BJ (cell line): ENCODE results near the gene NEMP2. TPM values are rescaled to one million over a fixed set of nuclear protein-coding genes. Genes with fewer than 3 reads are reported as not detected.
"Not testable (repeated sequence)": the region's sequence is repeated elsewhere in the genome, so short reads cannot be mapped to it uniquely, and the experiment has no call there.

ENCODE experiments used
- CTCF ChIA-PET: fragments of 350-600 bp; formaldehyde crosslinking; extraction: SDS; loops from one replicate; lab custom pipeline; 2021; ENCODE audit warnings: antibody characterized with exemption, inconsistent platforms; lab: Yijun Ruan, JAX
- POLR2A ChIA-PET: fragments of 300-600 bp; sonication (Branson Sonifier 250); formaldehyde crosslinking; extraction: SDS; loops from one replicate; lab custom pipeline; 2021; ENCODE audit warnings: antibody characterized with exemption; lab: Charles Lee
- DNase-seq: peaks from one replicate; pipeline ENCODE4 v3.0.0-alpha.2; 2011; ENCODE audit warnings: low read depth
- H3K27me3 ChIP-seq: 2 replicates; pipeline ENCODE4 v1.6.0; 2011; ENCODE audit warnings: low read length; ENCODE audit not compliant: control insufficient read depth, insufficient read depth
- H3K36me3 ChIP-seq: 2 replicates; pipeline ENCODE4 v1.5.1; 2011; ENCODE audit warnings: low read length; ENCODE audit not compliant: control insufficient read depth, insufficient read depth
- H3K4me3 ChIP-seq: 2 replicates; pipeline ENCODE4 v1.5.1; 2011; ENCODE audit warnings: low read depth, mild to moderate bottlenecking, control low read depth, low read length
- CTCF ChIP-seq: IDR thresholded peaks from 2 replicates; pipeline ENCODE4 v1.5.1; 2011; ENCODE audit warnings: low read depth, mild to moderate bottlenecking, control low read depth, inconsistent platforms, low read length, moderate library complexity; ENCODE audit not compliant: insufficient read depth
- polyA plus RNA-seq: library from polyadenylated mRNA; depleted of rRNA; stranded (reverse); fragments of >200 nt; gene quantifications from 2 replicates; pipeline ENCODE4 v1.2.3, GENCODE V29; 2011

Gene NEMP2
- polyA plus RNA-seq, 1 experiment = 2.1 TPM

DNA sequence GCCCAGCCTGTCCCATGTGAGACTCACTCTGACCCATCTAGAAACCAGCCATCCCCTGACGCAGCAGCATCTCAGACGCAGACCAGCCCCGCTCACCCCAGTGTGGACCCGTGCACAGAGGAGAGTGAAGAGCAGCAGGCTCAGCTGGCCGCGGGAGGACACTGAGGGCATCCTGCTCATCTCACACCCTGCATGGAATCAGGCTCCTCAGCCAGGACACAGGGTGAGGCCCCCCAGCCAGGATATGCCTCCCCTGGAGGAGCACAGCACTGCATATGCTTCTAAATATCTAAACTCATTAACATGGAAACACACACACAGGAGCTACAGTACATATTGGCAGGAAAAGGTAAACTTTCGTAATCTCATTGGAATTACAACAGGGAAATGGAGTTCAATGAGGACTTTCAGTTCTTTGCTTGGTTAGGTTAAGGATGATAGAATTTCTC is 34.4 kb downstream of the NEMP2 start:
- ChIA-PET POLR2A (no interaction called here), CTCF (no interaction called here)
- Histone ChIP-seq H3K4me3 (no peak overlapping the region), H3K36me3 (peaks cover 2% of the 10 kb centered on the region; the same call in 1 of the 2 replicates), H3K27me3 (no peaks in the 10 kb centered on the region)
- no peak for TF ChIP-seq CTCF
- DNase-seq = no peak

DNA sequence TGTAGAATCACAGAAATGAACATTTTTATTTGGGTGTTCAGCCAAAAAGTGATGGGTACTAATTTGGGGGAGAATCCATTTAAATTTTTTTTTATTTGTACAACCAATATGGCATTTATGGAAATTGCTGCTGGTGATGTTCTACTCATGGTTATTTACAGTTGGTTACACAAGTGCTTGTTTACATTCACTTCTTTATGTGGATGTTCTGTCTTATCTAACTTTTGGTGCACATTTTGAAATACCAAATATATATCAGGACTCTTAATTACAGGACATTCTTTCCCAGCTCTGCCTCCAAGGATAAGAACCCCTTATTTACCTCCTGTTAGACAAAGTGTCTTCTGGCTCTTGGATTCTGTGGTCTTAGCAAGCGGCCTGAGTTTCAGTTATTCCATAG is 35.2 kb downstream of the NEMP2 start:
- TF ChIP-seq CTCF = no peak
- Histone ChIP-seq H3K27me3 (no peaks in the 10 kb centered on the region), H3K36me3 (peaks cover 2% of the 10 kb centered on the region; the same call in 1 of the 2 replicates), H3K4me3 (no peak overlapping the region)
- POLR2A ChIA-PET = no interaction called here
- DNase-seq = no peak
- CTCF ChIA-PET = interaction anchor here (1.1 kb wide), 1 partner anchor 12 kb away, joined by 3 read pairs; no protein-coding TSS in a partner anchor

DNA sequence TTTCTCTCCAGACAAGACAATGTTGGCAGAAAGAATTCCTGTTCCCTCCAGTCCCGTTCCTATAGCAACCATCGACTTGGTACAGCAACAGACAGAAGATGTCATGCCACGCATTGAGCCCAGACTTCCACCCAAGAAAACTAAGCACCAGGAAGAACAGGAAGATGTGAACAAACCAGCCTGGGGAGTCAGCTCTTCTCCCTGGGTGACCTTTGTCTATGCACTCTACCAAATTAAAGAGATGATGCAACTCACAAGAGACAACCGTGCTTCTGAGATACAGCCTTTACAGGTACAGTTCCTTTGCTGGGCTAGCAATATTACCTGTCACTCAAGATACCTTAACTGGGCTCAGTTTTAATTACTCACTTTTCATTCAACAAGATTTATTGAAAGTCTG is 37.1 kb downstream of the NEMP2 start:
- ChIA-PET POLR2A (no interaction called here), CTCF (no interaction called here)
- no peak for DNase-seq
- no peak overlapping the region for H3K4me3 ChIP-seq
- no peaks in the 10 kb centered on the region for H3K27me3 ChIP-seq
- H3K36me3 ChIP-seq = peaks cover 2% of the 10 kb centered on the region; the same call in 1 of the 2 replicates
- no peak for TF ChIP-seq CTCF

DNA sequence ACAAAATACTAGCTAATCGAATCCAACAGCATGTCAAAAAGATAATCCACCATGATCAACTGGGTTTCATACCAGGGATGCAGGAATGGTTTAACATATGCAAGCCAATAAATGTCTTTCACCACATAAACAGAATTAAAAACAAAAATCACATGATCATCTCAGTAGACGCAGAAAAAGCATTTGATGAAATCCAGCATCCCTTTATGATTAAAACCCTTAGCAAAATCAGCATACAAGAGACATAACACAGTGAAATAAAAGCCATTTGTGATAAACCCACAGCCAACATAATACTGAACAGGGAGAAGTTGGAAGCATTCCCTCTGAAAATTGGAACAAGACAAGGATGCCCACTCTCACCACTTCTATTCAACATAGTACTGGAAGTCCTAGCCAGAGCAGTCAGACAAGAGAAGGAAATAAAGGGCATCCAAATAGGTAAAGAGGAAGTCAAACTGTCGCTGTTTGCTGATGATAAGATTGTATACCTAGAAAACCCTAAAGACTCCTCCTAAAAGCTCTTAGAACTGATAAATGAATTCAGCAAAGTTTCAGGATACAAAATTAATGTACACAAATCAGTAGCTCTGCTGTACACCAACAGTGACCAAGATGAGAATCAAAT is 39.8 kb downstream of the NEMP2 start:
- DNase-seq, H3K27me3 ChIP-seq, CTCF ChIA-PET, H3K4me3 ChIP-seq, H3K36me3 ChIP-seq, POLR2A ChIA-PET: not testable (repeated sequence)

- CTCF ChIA-PET = no interaction called here
Measured at GRCh38 chr2:190493095-190493494, 41.4 kb downstream of the NEMP2 start.

More at GRCh38 chr2:190493095-190493494, 41.4 kb downstream of the NEMP2 start:
- Histone ChIP-seq H3K27me3 (no peaks in the 10 kb centered on the region), H3K36me3 (0 out of 2 replicates have a peak, but pooled peaks cover 1% of the 10 kb centered on the region), H3K4me3 (no peak overlapping the region)
- no peak for DNase-seq
- POLR2A ChIA-PET = no interaction called here
- TF ChIP-seq CTCF = no peak
